GM19240 (cell line): Measurements from ENCODE around the gene GUCA2B.

Experiments used
- DNase-seq: peaks from one replicate; pipeline ENCODE4 v3.0.0; 2011; ENCODE audit warnings: low spot score; ENCODE audit not compliant: insufficient read length

GUCA2B gene

DNA sequence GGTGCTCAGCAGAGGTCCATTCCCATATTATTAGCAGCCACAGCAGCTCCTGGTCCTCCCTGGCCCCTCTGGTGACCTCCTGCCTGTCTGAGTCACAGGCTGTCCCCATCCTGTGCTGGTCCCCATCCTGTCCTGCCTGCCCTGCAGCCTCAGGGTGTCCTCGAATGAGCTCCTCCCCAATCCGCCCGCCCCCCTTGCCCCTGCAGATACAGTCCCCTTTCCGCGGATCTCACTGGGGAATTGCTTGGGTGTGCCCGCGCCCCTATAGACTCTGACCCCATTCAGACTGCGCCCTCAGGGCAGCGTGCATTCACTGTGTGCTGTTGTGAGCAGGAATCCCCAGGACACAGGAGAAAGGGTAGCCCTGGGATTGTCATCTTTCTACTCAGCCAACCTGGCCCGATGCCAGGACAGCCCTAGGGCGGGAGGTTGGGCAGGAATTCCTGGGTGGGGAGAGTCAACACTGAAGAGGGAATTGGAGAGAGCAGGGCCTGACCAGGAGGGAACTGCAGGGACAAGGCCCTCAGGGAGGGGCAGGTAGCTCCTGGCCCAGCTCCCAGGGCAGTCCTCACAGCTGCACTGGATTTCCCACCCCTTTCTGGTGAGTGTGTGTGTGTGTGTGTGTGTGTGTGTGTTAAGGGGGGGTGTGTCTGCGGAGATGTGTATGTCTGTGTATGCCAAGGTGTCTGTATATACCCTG is 12.5 kb downstream of the GUCA2B start:
- no peak for DNase-seq

GRCh38 chr1:42167611-42168390 is 14.6 kb downstream of the GUCA2B start:
- no peak for DNase-seq

- DNase-seq, result no peak
Measured at GRCh38 chr1:42168391-42168670, 15.1 kb downstream of the GUCA2B start.

GRCh38 chr1:42168763-42169162 is 15.6 kb downstream of the GUCA2B start:
- DNase-seq, result no peak

DNA sequence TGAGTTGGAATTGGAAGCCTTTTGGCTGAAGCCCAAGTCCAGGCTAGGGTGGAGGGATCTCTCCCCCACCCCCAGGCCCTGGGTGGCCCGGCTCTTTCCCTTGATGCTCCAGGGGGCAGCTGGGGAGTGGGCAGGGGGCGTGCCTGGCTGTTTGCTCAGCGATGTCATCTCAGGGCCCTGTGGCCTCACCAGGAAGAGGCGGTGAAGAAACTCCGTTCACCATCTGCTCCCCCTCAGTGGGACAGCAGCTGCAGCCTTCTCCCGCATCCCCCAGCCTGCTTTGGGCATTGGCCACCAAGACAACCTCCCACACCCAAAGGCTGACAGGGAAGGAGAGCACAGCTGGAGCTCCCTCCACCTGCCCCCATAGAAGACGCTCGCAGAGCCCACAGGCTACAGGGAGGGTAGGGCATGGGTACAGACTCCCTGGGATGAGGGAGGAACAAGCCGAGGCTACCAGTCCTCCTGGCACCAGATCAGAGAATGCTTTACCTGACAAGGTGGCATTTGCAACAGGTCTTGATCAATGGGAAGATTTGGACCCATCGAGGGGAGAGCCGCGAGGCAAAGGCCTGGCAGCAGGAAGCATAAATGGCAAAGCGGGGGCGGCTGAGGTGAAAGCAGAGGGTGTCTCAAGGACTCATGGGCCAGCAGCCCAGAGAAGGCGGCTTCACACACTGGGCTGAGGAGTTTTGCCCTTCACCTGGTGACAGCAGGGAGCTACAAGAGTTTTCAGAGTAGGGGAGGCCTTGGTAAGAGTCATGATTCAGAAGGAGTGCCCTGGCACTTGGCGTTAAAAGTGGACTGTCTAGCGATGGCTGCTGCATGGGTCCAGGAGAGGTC is 17.8 kb downstream of the GUCA2B start:
- no peak for DNase-seq

GRCh38 chr1:42171679-42172266 is 18.6 kb downstream of the GUCA2B start:
- no peak for DNase-seq

GRCh38 chr1:42172381-42173133 is 19.3 kb downstream of the GUCA2B start:
- no peak for DNase-seq

DNA sequence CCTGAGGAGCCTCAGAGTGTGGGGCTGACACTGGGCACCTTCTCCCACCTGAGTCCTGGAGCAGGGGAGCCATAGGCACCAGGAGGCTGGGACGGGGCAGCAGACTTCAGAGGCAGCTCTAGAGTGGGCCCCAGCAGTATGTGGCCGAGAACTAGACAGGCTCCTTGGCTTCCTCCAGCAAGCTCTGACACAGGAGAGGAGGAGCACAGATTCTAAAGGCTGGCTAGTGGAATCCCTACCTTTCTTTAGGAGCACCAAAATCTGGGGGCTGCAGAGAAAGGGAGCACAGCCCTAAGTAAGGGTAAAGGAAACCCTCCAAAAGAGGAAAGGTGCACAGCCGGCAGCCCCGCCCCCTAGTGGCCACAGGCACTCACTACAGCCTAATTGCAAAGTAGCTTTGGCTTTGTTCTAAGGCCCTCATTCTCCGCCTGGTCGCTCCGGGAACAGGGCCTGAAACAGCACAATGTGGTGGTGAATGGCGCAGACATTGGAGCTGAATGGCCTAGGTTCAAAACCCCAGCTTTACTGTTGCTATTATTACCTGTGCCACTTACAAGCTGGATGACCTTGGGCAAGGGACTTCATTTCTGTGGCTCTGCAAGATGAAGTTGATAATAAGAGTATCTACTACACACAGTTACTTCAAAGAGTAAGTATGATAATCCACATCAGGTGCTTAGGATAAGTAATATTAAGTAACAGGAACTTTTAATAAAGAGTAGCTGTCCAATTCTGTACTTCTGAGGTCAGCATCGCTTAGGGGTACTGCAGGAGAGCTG is 20.1 kb downstream of the GUCA2B start:
- peak; percentile 47 for DNase-seq

- DNase-seq, result no peak
Measured at GRCh38 chr1:42173961-42174735, 20.9 kb downstream of the GUCA2B start.

DNA sequence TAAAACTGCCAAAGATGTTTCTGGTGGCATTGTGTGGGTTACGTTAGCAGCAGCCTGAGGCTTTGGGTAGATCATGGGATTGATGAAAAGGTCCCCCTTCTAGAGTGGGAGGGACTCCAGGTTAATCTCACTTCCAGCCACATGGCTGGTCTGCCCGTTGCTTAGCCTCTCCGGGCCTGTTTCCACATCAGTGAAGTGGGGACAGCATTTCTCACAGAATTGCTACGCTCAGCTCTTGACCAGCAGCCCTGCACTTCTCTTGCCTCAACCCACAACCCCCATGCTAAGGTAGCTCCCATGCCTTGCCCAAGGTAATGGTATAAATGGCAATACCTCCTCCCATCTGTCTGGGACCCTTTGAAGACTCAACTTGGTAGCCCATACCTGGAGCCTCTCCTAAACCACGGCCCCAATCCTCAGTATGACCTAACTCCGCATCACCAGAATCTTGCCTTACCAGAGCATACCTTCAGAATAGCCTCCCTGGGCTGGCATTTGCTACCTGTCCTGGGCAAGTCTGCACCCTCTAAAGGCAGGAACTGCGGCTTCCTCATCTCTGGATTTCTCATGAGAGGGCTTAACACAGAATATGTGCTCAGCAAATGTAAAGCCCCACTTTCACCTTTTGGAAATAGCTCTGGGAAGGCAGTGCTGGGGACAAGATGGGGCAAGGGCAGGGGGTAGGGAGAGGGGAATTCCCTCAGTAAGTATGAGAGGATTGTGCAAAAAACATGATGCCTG is 22.3 kb downstream of the GUCA2B start:
- no peak for DNase-seq

DNA sequence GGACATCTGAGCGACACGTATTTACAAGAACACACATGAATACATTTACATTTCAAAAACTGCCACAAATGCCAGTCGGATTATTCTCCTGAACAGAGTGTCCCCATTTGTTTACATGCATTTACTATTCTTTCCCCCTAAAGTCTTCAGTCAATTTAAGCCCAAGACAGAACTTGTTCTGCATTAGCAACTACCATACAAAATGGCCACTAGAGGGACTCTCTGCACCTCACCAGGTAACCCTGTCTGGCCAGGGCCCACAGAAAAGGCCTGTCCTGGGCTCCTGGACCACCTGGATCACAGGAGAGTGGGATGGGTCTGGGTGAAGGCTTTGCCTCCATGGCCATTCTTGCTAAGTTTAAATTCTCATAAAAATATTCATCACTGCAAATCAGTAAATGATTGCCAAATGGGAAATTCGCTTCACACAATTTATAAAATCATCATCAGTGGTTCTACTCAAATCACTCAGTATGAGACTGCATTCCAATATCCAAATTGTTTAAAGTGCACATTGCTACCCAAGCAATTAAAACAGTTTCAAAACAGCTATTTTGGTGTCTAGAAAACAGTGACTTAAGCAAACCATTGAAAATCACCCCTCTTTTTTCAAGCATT is 23.8 kb downstream of the GUCA2B start:
- DNase-seq, result peak; percentile 43

DNA sequence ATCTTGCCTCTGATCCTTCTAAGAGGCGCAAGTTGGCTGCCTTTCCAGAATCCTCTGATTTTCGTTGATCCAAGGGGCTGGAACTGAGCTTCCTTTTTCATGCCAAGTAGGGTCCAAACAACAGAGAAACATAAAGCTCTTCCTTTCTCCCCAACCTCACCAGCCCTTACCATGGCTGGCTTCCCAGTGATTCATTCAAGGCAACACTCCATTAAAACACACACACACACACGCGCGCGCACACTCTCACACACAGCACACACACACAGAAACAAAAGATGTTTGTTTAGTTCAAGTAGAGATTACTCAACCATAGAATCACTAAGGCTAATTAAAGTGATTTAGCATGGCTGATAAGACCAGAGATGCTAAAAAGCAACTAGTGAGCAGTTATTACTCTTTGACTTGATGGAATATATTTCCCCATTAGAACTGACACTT is 24.4 kb downstream of the GUCA2B start:
- no peak for DNase-seq

GRCh38 chr1:42178249-42178648 is 25.0 kb downstream of the GUCA2B start:
- no peak for DNase-seq

DNA sequence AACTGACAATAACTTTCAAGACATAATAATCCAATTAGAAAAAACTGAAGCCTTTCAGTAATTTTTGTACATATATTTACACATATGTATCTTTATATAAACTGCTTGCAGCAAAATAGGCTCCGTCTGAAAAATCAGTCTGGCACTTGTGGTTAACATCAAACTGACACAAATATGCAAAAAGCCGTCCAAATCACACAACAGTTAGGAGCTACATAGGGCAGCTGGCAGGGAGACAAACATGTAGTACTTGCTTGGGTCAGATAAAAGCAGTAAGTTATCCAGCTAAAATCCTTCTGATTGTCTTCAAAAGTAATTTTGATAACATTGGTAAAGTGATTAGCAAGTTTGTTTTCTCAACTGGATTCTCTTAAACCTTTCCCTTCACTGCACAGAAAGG is 26.1 kb downstream of the GUCA2B start:
- no peak for DNase-seq

GRCh38 chr1:42179900-42180329 is 26.7 kb downstream of the GUCA2B start:
- DNase-seq, result no peak

DNA sequence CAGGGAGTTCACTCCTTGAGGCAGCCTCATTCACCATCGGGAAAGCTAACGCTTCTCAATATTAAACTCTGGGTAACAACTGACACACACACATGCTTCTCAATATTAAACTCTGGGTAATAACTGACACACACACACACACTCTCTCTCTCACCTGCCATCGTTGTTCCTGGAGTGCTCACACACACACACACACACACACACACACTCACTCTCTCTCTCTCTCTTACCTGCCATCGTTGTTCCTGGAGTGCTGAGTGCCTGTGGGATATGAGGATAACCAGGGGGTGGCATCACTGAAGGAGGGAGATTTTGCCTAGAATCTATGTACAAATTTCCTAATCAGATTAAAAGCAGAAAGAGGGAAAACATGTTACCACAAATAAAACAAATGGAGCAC is 28.5 kb downstream of the GUCA2B start:
- no peak for DNase-seq

DNA sequence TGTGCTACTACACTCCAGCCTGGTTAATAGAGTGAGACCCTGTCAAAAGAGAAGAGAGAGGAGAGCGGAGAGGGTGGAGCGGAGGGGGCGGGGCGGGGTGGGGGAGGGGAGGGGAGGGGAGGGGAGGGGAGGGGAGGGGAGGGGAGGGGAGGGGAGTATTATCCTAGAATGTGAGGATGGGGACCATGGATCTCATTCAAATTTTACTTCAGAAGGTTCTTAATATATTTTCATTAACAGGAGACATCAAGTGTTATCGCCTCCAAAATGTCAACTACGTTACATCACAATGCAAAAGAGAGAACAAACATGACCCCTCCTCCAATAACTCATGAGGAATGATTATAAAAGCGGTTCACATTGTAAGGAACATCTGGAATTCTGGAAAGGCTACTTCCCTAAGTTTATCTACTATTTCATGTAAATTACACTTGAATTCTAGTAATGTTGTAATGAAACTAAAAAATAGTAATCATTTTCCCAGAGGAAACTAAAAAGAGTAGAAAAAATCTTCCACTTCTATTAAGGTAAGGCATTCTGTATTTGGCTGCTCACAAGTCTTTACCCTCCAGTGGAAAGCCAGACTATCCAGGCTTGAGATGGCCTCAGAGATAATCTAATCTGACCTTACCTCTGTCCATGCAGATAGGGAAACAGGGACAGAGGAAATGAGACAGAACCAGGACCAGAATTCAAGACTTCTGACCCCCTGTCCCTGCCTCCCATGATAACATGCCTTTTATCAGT is 30.2 kb downstream of the GUCA2B start:
- no peak for DNase-seq

GRCh38 chr1:42183957-42184268 is 30.7 kb downstream of the GUCA2B start:
- DNase-seq, result no peak
